Activated CD8-positive, alpha-beta T cell treated with anti-CD3 and anti-CD28 coated beads, Interleukin-2, amount 10 ng/mL, durations not matched to agents 7 days and 5 days (primary cell): Measurements from ENCODE around the gene BCAS3. TPM values are rescaled to one million over a fixed set of nuclear protein-coding genes. Genes with fewer than 3 reads are reported as not detected.

Experiments
- total RNA-seq, 2 experiments: library from RNA; stranded (reverse); gene quantifications; one replicate each; pipeline ENCODE4 v1.2.3, GENCODE V29; 2021

BCAS3 gene
- total RNA-seq, 2 experiments from 2014 or later, result 13.0 to 16.3 TPM

Other genes with a start within 250 kb of the BCAS3 start
- 10 to 100 TPM; 25.9 to 27.2 TPM for gene APPBP2, start 151.6 kb upstream of the BCAS3 start, total RNA-seq
- gene PPM1D, start 77.7 kb upstream of the BCAS3 start, total RNA-seq, result 10 to 100 TPM; 20.4 to 21.2 TPM